ENCODE data around the gene MTUS2.

- TF ChIP-seq CTCF (IDR thresholded peaks at IDR 0.05) (no peak), POLR2AphosphoS5 (IDR thresholded peaks at IDR 0.05) (no peak)
Observed at GRCh38 chr13:29510651-29511084, 690.5 kb downstream of the MTUS2 start.
